ENCODE results near the gene AKIRIN1.
"Not testable (repeated sequence)": the region's sequence is repeated elsewhere in the genome, so short reads cannot be mapped to it uniquely, and the experiment has no call there.

The AKIRIN1 gene

DNA sequence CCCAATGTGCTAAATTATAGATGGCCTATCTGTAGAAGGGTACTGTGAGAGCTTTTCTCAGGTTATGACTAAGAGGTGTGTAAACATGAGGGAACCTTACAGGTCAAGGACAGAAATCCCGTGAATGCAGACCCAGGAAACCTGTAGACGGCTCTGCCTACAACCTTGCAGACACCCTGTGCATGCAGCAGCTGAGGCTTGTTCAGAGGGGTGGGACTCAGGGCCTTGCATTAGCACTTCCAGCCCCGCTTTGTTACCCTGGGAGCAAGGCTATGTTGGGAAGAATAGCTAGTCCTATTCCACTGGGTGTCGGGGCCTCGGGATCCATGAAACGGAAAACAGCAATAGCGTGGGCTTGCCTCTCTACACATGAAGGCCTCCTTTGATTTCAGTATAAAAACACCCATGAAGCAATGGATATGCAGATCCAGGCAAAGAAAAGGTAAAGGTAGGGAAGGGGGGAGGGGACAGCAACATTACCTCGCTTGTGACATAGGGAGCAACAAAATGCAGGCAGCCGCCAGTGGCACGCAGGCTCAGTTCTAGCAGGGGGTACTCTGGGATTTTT lies 25.6 kb downstream of the AKIRIN1 start:
- no peak for TF ChIP-seq POLR2A (IDR thresholded peaks at IDR 0.05; ENCODE audit: low read length)
- no peak for TF ChIP-seq GATA1 (IDR thresholded peaks at IDR 0.05; ENCODE audit: low read depth, low read length)
- DNase-seq = no peak

DNA sequence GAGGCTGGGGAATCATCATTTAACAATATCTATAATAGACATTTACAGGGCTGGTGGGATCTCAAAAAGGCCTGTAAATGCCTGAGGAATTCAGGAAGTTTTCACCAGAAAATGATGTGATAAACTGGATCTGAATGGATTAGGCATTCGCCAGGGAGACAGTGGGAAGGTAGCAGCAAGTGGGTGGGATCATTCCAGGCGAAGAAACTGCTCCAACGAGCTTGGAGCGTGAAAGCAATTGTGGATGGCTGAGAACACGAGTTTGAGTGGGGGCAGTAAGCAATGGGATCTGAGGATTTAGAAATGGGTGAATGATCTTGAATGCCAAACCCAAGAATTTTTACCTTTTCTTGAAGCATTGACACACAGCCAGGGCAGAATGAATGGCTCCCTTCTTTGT lies 26.2 kb downstream of the AKIRIN1 start:
- DNase-seq = no peak
- TF ChIP-seq POLR2A (IDR thresholded peaks at IDR 0.05; ENCODE audit: low read length) = no peak
- TF ChIP-seq GATA1 (IDR thresholded peaks at IDR 0.05; ENCODE audit: low read depth, low read length) = no peak

DNA sequence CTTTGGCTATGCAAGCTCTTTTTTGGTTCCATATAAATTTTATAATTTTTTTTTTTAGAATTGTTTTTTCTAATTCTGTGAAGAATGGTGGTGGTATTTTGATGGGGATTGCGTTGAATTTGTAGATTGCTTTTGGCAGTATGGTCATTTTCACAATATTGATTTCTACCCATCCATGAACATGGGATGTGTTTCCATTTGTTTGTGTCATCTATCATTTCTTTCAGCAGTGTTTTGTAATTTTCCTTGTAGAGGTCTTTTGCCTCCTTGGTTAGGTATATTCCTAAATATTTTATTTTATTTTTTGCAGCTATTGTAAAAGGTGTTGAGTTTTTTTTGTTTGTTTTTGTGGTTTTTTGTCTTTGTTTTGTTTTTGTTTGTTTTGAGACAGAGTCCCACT lies 29.4 kb downstream of the AKIRIN1 start:
- DNase-seq = not testable (repeated sequence)

DNA sequence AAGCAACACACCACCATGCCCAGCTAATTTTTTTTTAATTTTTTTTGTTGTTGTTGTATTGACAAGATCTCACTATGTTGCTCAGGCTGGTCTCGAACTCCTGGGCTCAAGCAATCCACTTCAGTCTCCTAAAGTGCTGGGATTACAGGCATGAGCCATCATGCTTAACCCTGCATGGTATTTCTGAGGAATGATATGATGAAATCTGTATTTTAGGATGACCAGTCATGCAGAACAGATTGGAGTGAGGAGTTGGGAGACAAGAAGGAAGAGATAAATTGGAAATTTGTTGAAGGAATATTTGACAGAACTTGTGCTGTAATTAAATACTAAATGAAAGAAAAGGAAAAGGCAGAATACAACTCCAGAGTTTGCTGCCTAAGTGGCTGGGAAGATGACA lies 30.4 kb downstream of the AKIRIN1 start:
- no peak for DNase-seq
- no peak for TF ChIP-seq POLR2A (IDR thresholded peaks at IDR 0.05; ENCODE audit: low read length)
- no peak for TF ChIP-seq GATA1 (IDR thresholded peaks at IDR 0.05; ENCODE audit: low read depth, low read length)

DNA sequence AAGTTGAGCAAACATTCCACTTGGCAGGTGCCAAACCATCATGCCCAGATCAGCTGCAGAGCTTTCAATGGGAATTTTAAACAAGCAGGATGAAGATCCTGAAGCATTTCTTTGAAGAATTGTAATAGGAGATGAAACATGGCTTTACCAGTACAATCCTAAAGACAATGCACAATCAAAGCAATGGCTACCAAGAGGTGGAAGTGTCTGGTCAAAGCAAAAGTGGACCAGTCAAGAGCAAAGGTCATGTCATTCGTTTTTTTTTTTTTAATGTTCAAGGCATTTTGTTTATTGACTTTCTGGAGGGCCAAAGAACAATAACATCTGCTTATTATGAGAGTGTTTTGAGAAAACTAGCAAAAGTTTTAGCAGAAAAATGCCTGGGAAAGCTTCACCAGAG lies 32.1 kb downstream of the AKIRIN1 start:
- no peak for TF ChIP-seq GATA1 (IDR thresholded peaks at IDR 0.05; ENCODE audit: low read depth, low read length)
- no peak for TF ChIP-seq POLR2A (IDR thresholded peaks at IDR 0.05; ENCODE audit: low read length)
- DNase-seq = no peak

DNA sequence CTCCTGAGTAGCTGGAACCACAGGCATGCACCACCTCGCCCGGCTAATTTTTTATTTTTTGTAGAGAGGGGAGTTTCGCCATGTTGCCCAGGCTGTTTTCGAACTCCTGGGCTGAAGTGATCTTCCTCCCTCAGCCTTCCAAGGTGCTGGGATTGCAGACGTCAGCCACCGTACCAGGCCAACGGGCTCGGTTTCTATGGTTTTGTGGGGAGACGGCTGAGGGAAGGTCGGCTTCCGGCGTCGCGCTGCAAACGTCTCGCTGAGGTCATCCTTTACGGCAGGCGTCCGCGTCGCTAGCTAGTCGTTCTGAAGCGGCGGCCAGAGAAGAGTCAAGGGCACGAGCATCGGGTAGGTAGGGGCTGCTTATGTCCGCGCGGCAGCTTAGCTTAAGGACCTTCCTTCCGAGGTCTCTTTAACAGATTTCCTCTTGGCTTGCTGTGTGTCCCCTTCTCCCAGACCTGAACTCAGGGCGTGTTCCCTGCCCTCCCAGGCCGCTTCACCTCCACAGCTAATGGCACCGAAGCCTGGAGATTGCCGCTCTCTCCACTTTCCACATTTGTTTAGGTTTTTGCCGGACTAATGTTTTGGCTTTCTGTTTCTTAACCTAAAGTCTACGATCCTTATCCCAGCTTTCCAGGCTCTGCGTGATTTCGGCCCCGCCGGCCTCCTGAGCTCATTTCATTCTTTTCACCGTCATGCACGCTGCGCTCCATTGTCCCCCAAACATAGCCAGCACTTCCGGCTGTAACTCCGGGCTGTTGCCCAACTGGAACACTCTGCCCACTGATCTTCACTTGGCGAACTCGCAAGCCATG lies 35.2 kb downstream of the AKIRIN1 start, which contains the start of gene NDUFS5:
TSS of gene NDUFS5 (plus strand) at position 300 of the 815 bp plus-strand sequence. CDS start 2,375 bp downstream, outside the sequence.
- TF ChIP-seq POLR2A (IDR thresholded peaks at IDR 0.05; ENCODE audit: low read length) (peak; percentile 99), GATA1 (IDR thresholded peaks at IDR 0.05; ENCODE audit: low read depth, low read length) (no peak)
- DNase-seq = peak; percentile 90 to 91

DNA sequence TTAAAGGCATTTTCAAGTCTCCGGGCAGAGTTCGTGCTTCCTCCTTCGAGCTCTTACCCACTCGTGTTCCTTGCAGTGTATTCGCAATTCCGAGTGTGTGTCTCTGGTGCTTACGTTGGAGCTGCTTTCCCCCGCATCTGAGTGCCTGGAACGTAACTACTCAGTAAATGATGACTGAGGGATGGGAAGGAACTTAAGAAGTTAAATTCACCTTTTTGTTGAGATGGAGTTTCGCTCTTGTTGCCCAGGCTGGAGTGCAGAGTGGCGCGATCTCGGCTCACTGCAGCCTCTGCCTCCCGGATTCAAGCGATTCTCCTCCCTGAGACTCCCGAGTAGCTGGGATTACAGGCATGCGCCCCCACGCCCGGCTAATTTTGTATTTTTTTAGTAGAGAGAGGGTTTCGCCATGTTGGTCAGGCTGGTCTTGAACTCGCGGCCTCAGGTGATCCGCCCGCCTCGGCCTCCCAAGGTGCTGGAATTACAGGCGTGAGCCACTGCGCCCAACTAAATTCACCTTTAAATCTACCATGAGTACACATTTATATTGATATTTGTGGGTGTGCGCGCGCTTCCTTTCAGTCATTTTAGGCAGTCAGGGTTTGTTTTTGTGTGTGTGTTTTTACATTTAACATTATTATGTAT lies 35.9 kb downstream of the AKIRIN1 start:
- TF ChIP-seq POLR2A (IDR thresholded peaks at IDR 0.05; ENCODE audit: low read length) (no peak), GATA1 (IDR thresholded peaks at IDR 0.05; ENCODE audit: low read depth, low read length) (no peak)
- no peak for DNase-seq

DNA sequence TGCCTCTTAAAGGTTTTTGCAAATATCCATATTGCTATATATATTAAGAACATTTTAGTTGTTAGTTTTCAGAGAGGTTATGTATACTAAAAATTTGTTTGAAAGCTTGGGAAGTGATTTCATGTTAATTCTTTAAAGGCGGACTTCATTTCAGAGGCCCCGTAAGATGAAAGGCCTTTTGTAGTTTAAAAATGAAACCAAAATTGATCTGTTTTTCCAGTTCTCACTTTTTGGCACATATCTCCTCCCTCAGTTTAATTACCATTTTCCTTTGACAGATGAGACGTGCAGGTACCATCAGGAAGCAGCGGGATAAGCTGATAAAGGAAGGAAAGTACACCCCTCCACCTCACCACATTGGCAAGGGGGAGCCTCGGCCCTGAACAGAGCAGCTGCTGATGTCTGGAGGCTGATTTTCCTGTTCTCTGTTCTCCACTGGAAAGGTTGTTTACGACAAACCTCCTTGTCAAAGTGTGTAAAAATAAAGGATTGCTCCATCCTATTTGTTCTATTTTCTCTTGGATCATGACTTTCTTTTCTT lies 43.1 kb downstream of the AKIRIN1 start:
- DNase-seq = no peak
- TF ChIP-seq POLR2A (IDR thresholded peaks at IDR 0.05; ENCODE audit: low read length) (no peak), GATA1 (IDR thresholded peaks at IDR 0.05; ENCODE audit: low read depth, low read length) (no peak)

DNA sequence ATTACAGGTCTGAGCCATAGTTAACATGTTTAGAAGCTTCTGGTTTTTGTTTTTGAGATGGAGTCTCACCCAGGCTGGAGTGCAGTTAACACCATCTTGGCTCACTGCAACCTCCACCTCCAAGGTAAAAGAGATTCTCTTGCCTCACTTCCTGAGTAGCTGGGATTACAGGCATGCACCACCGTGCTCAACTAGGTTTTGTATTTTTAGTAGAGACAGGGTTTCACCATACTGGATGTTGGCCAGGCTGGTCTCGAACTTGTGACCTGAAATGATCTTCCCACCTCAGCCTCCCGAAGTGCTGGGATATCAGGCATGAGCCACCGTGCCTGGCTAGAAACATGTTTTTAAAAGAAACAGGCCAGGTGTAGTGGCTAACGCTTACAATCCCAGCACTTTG lies 45.6 kb downstream of the AKIRIN1 start:
- no peak for TF ChIP-seq POLR2A (IDR thresholded peaks at IDR 0.05; ENCODE audit: low read length)
- TF ChIP-seq GATA1 (IDR thresholded peaks at IDR 0.05; ENCODE audit: low read depth, low read length) = no peak
- DNase-seq = no peak

DNA sequence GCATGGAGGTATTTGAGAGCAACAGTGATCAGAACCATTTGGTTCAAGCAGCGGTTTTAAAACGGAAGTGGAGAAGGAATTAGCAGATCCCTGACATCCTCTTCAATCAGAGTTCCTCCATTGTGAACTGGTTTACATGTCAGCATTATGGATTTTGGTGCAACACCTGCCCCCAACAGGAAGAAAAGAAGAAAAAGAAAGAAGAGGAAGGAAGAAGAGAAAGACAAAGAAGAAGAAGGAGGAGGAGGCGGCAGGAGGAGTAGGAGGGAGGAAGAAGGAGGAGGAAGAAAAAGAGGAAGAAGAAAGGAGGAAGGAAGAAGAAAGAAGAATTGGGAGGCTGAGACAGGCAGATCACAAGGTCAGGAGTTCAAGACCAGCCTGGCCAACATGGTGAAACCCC lies 52.4 kb downstream of the AKIRIN1 start:
- DNase-seq = no peak
- TF ChIP-seq POLR2A (IDR thresholded peaks at IDR 0.05; ENCODE audit: low read length) (no peak), GATA1 (IDR thresholded peaks at IDR 0.05; ENCODE audit: low read depth, low read length) (no peak)

DNA sequence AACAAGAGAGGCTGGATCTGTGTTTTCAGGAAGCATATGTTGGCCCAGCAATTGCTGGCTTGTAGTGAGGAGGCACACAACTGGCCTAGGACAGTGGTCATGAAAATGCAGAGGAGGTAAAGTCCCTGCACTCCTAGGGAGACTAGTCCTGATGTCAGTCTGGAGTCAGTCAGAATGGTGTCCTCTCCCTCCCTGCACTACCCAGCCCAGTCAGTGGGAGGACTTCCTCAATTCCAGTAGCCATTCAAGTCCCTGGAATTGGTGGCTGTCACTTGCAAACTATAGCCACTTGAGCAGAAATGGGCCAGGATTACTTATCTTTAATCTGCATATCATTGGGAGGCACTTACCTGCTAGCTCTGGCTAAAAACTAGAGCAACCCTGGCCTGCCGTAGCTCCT lies 53.7 kb downstream of the AKIRIN1 start:
- DNase-seq = peak; percentile 9 to 10
- no peak for TF ChIP-seq GATA1 (IDR thresholded peaks at IDR 0.05; ENCODE audit: low read depth, low read length)
- no peak for TF ChIP-seq POLR2A (IDR thresholded peaks at IDR 0.05; ENCODE audit: low read length)

DNA sequence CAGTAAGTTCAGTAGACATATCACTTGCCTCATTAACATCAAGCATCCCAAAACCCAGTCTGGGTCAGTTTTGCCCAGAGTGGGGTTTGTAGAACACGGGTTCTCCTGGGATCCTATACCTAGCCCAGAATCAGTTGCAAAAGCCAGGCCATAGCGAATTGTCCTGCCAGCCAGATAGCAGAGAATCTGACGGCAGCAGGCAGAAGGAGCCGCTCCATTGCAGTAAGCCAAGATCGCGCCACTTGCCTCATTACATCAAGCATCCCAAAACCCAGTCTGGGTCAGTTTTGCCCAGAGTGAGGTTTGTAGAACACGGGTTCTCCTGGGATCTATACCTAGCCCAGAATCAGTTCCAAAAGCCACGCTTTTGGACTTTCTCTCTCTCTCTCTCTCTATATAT lies 54.2 kb downstream of the AKIRIN1 start:
- no peak for DNase-seq
- TF ChIP-seq POLR2A (IDR thresholded peaks at IDR 0.05; ENCODE audit: low read length) (no peak), GATA1 (IDR thresholded peaks at IDR 0.05; ENCODE audit: low read depth, low read length) (no peak)

DNA sequence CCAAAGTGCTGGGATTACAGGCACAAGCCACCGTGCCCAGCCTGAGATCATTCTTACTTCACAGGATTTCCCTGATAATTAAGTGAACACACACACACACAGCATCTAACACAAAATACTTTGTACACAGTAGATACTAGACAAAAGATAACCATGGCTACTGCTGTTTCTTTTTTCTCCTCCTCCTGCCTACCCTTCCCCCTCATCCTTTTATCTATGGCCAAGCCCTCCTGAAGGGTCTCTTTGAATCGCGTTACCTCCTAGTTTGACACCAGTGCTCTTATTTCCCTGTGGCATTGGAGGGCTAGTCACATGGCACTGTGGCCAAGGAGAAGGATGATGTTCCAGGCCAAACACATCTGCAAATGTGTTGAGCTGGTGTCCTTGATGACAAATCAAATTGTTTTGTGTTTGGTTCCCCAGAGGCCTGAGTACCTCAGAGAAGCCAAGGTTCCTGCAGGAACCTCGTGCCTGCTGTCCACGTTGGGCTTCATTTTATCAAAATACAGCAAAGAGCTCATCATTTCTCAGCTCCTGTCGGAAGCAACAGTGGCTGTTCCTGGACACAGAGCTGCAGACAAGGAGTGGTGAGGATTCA lies 55.6 kb downstream of the AKIRIN1 start:
- DNase-seq = no peak
- TF ChIP-seq POLR2A (IDR thresholded peaks at IDR 0.05; ENCODE audit: low read length) (no peak), GATA1 (IDR thresholded peaks at IDR 0.05; ENCODE audit: low read depth, low read length) (no peak)

All from erythroblast (primary cell).